DND-41 (cell line): ENCODE results near the gene ATP9A.

Experiments used
- ATAC-seq: fragments of 200-7000 bp; cut with Tn5 transposase; 3 replicates; pipeline ENCODE4 v1.9.1; 2021; ENCODE audit warnings: low read depth; ENCODE audit not compliant: insufficient read depth
- DNase-seq: peaks from one replicate; pipeline ENCODE4 v3.0.0-alpha.2; 2020
- H2AFZ ChIP-seq: 2 replicates; pipeline ENCODE4 v1.6.0; 2012; ENCODE audit warnings: low read depth, low read length
- H3K27ac ChIP-seq: 2 replicates; pipeline ENCODE4 v1.5.1; 2012; ENCODE audit warnings: low read length, inconsistent platforms
- H3K27me3 ChIP-seq: fragments of 200-600 bp; sonication (generic); 2 replicates; pipeline ENCODE4 v1.6.0; 2012; ENCODE audit warnings: low read length, mild to moderate bottlenecking, inconsistent platforms; ENCODE audit not compliant: insufficient read depth, poor library complexity
- H3K36me3 ChIP-seq: 2 replicates; pipeline ENCODE4 v1.5.1; 2012; ENCODE audit warnings: low read length, inconsistent platforms; ENCODE audit not compliant: insufficient read depth
- H3K4me1 ChIP-seq: 2 replicates; pipeline ENCODE4 v1.5.1; 2012; ENCODE audit warnings: mild to moderate bottlenecking, low read length; ENCODE audit not compliant: insufficient read depth
- H3K4me2 ChIP-seq: 2 replicates; pipeline ENCODE4 v1.6.0; 2012; ENCODE audit warnings: mild to moderate bottlenecking, moderate library complexity, low read length, inconsistent platforms; ENCODE audit not compliant: insufficient read depth
- H3K4me3 ChIP-seq, 2 experiments: fragments of 200-600 bp in 1 of 2; shearing (Covaris generic) in 1 of 2; 2 replicates each; pipeline ENCODE4 v1.5.1; 2012 to 2016; ENCODE audit warnings: inconsistent platforms in 2 of 2, low read length in 2 of 2, mild to moderate bottlenecking in 2 of 2, low read depth in 1 of 2, moderate library complexity in 1 of 2
- H3K79me2 ChIP-seq: 2 replicates; pipeline ENCODE4 v1.6.0; 2012; ENCODE audit warnings: low read length, inconsistent platforms; ENCODE audit not compliant: insufficient read depth
- H3K9ac ChIP-seq: 2 replicates; pipeline ENCODE4 v1.6.0; 2012; ENCODE audit warnings: low read depth, mild to moderate bottlenecking, inconsistent platforms, low read length, moderate library complexity
- H3K9me3 ChIP-seq: 2 replicates; pipeline ENCODE4 v1.5.1; 2012; ENCODE audit warnings: low read length, moderate library complexity, mild to moderate bottlenecking, inconsistent platforms; ENCODE audit not compliant: insufficient read depth, severe bottlenecking
- H4K20me1 ChIP-seq: 2 replicates; pipeline ENCODE4 v1.6.0; 2012; ENCODE audit warnings: low read length; ENCODE audit not compliant: insufficient read depth
- CTCF ChIP-seq: IDR thresholded peaks from 2 replicates; pipeline ENCODE4 v1.5.1; 2012; ENCODE audit warnings: borderline replicate concordance, low read length, moderate library complexity, mild to moderate bottlenecking; ENCODE audit not compliant: poor library complexity, severe bottlenecking; ENCODE audit errors: extremely low read depth
- EZH2 ChIP-seq: IDR thresholded peaks from 3 replicates; pipeline ENCODE4 v1.6.1; 2012; ENCODE audit warnings: borderline replicate concordance, low read depth, mild to moderate bottlenecking, moderate library complexity, low read length, inconsistent platforms; ENCODE audit not compliant: severe bottlenecking

The ATP9A gene

DNA sequence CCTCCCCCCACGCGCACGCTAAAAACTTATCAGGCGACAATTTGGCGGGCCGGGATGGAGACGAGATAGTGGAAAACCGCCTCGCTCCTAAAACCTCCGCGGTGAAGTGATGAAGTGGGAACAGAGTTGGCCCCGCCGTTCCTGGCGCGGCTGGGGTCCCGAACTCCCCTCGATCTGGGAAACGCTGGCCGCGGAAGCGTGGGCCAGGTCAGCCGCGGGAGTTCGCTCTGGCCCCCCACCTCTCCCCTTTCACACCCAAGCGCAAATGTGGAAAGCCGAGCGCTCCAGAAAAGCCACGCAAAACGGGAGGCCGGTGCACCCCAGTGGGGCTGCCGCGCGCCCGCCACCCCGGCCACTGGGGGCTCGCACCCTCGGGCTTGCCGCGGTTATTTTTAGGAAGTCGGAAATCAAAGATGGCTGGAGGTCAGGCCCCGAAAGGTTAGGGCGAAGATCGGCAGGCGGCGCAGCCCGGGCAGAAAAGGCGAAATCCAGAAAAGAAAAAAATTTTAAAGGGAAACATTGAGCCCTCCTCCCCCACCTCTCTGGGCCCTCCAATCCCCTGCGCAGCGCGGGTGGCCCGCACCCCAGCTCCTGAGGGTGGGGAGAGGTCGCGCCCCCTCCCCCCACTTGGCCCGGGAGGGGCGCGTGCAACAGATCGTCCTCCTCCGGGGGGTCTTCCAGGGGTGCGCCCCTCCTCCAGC is 33.1 kb upstream of the ATP9A start:
- no peak overlapping the region for H3K4me2 ChIP-seq
- no peak overlapping the region for H2AFZ ChIP-seq
- ATAC-seq (no peak), DNase-seq (no peak)
- no peaks in the 10 kb centered on the region for H3K9me3 ChIP-seq
- no peaks in the 10 kb centered on the region for H3K36me3 ChIP-seq
- H3K79me2 ChIP-seq: no peaks in the 10 kb centered on the region
- no peaks in the 10 kb centered on the region for H3K4me1 ChIP-seq
- no peak overlapping the region for H3K9ac ChIP-seq
- H4K20me1 ChIP-seq: no peaks in the 10 kb centered on the region
- no peak overlapping the region for H3K27ac ChIP-seq
- no peak overlapping the region for H3K4me3 ChIP-seq
- H3K27me3 ChIP-seq: no peaks in the 10 kb centered on the region
- TF ChIP-seq EZH2 (no peak), CTCF (no peak)

- no peak for TF ChIP-seq CTCF
- no peak for TF ChIP-seq EZH2
- no peaks in the 10 kb centered on the region for H3K27me3 ChIP-seq
- H4K20me1 ChIP-seq: no peaks in the 10 kb centered on the region
- H3K4me3 ChIP-seq: no peak overlapping the region
- no peak overlapping the region for H2AFZ ChIP-seq
- H3K9ac ChIP-seq: no peak overlapping the region
- DNase-seq: no peak
- H3K27ac ChIP-seq: no peak overlapping the region
- no peaks in the 10 kb centered on the region for H3K36me3 ChIP-seq
- no peak for ATAC-seq
- no peaks in the 10 kb centered on the region for H3K9me3 ChIP-seq
- no peak overlapping the region for H3K4me2 ChIP-seq
- H3K79me2 ChIP-seq: no peaks in the 10 kb centered on the region
- no peaks in the 10 kb centered on the region for H3K4me1 ChIP-seq
These were observed 32.6 kb upstream of the ATP9A start for GRCh38 chr20:51800872-51801121.

- Histone ChIP-seq H3K4me3 (no peak overlapping the region), H3K36me3 (no peaks in the 10 kb centered on the region), H2AFZ (no peak overlapping the region), H3K4me1 (no peaks in the 10 kb centered on the region), H3K9me3 (no peaks in the 10 kb centered on the region), H4K20me1 (no peaks in the 10 kb centered on the region), H3K79me2 (no peaks in the 10 kb centered on the region), H3K27me3 (no peaks in the 10 kb centered on the region), H3K27ac (no peak overlapping the region), H3K9ac (no peak overlapping the region), H3K4me2 (no peak overlapping the region)
- TF ChIP-seq CTCF: peak; percentile 41
- no peak for TF ChIP-seq EZH2
- ATAC-seq: no peak
- no peak for DNase-seq
These were observed 32.1 kb upstream of the ATP9A start for GRCh38 chr20:51800060-51800871.
